Midbrain (tissue), 1 donor: ENCODE data around the gene SH3YL1.

Source experiments
- DNase-seq: peaks from one replicate; lab custom pipeline; 2025; lab: John Stamatoyannopoulos, UW

SH3YL1 gene

DNA sequence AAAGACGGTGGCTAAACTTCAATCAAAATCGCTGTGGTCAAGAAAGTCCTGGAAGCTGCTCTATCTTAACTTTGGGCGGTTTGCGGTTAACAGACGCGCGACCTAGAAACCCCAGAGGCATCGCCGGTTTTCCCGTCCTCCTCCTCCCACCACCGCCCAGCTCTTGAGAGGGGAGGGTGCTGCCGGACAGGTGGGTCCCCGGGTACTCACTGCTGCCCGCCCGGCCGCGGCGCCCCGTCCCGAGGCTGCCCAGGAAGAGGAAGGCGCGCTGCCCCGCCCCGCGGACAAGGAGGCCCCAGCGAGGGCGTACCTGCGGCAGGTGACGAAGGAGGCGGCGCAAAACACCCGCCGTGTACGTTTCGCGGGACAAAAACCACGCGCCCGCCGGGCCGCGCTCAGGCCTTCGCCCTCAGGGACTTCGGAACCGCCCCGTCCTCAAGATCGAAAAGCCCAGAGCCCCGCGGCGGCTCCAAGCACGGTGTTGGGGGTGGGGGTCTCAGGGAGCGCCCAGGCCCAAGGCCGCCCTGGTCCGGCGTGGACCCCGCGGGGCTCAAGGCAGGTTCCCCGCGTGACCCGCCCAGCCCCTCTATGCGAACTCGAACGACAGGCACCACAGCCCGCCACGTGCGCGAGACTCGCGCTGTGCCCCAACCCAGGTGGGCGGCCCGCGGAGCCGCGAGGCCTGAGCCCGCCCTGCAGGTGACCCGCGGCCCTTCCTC lies at the start of gene SH3YL1:
Gene SH3YL1 (minus strand): TSS at position 259 of the 719 bp plus-strand sequence. CDS start 48 bp downstream, at position 211.
- DNase-seq: no peak

DNA sequence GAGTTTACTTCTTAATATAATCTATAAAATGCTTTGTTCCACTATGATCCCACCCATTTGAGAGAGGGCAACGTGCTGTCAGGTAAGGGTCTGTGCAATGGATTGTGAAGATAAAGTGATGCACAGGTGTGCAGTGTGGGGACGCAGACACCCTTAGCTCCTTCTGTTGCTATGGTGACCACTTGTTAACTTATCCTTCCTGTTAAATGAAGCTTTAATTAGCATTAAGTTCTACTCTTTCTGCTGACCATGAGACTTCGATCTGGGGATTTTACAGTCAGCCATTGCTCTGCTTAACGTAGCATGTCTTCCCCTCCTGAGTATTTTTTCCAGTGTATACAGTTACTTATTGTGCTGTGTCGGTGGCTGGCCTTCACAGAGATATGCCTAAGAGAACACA lies 47.2 kb upstream of the SH3YL1 start:
- DNase-seq: no peak

DNA sequence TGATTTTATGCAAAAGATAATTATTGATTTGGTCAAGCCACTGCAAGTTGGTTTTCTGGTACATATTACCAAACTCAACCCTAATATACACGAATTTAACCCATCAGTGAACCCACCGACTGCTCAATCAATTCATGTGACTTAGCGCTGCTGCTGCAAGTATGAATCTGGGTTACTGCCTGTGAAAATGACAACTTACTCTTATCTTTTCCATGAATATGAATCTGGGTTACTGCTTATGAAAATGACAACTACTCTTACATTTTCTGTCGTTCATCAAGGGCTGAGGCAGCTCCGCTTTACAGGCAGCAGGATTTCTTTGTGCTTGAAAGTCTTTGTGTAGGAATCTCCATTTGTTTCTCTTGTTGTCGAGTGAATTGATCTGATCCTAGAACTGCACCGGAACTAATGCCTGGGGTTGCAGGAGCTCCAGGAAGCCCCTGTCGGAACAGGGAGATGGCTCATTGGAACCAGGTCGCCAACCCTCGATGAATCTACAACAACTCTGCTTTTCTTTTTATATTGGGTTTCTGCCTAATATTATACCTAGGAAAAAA lies 46.2 kb upstream of the SH3YL1 start:
- no peak for DNase-seq

DNA sequence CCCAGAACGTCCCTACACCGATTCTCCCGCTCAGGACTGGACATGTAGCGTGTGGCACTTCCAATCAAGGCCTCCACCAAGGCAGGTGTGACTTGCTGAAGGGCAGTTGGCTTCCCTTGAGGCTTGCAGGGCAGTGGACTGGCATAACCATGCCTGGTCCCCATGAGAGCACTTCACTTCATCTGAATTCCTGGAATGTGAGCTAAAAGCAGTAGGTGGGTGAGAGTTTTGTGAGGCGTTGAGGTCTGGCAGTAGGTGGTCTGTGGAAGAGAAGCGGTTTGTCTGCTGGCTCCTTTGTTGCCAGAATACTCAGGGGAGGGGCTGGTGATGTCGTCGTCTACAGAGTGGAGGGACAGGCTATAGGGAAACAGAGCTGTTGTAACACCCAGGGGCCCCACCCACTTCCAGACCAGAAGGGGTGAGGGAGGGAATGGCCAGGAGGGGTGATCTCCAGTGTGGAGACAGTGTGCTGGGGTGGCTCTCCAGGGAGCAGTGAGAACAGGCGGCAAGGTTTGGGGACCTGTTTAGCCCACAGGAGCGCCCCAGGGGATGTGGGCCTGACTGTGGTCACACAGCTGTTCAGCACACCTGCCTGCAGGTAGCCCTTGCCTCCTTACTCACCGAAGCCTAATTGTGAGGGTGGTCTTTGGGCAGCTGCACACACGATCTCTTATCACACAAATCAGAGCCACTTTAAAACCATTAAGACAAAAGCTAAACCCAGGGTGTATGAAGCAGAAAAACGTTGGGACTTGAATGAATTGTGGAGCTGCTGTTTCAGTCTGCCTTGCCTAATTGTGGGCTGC lies 45.5 kb upstream of the SH3YL1 start:
- no peak for DNase-seq

GRCh38 chr2:305366-305765 lies 41.5 kb upstream of the SH3YL1 start:
- DNase-seq: no peak

DNA sequence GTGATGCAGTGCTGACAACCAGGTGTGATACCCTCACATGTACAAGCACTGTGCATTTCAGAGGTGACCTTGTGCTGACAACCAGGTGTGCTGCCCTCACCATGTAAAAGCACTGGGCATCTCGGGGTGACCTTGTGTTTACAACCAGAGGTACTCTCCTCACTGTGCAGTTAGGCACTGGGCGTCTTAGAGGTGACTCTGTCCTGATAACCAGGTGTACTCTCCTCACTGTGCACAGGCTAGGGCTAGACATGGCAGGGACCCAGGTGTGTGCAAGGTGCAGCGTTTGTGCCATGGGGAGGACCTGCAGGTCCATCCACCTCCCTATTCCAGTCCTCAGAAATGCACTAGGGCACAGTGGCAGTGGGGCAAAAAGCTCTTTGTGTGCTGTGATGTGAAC lies 32.5 kb upstream of the SH3YL1 start:
- DNase-seq: no peak

DNA sequence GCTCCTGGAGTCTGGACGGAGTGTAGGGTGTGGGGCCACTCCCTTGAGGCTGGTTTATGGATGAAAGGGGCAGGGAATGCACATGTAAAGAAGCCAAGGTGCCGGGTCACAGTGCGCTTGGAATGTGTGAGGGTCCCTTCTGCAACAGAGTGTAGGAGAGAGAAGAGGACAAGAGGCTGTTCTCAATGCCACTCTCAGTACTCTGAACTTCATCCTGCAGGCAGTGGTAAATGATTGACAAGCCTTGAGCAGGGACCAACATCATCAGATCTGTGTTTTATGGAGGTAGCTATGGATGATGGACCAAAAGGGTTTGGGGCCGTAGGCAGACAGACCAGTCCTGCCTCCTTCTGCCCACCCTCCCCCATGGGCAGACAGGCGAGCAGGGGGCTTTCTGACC lies 31.3 kb upstream of the SH3YL1 start:
- no peak for DNase-seq

GRCh38 chr2:290090-290722 lies 26.4 kb upstream of the SH3YL1 start:
- DNase-seq: peak; percentile 88

- no peak for DNase-seq
These were observed 25.7 kb upstream of the SH3YL1 start for GRCh38 chr2:289362-290089.

DNA sequence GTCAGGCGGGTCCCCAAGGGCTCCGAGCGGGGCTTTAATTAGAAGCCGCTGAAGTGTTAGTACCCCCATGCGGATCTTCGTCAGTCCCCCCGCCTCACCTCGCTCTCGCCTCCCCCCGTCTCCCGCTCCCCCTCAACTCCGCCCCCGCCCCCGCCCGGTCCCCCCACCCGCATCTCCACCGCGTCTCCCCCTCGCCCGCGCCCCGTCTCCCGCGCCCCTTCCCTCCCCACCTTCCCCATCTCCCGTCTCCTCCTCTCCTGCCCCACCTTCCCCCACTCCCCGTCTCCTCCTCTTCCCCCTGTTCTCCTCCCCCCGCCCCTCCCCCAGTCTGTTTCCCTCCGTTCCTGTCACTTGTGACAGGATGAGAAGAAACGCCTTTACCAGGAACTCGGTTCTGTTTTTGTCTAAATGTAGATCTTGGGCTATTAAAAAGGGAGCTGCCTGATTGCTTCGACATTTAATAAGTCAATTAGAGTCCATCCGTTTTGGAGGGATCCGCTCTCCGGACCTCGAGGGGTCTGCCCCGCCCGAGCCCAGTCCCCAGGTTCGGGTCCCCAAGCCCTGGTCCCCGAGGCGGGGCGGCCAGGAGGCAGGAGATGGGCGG lies 25.0 kb upstream of the SH3YL1 start:
- no peak for DNase-seq

DNA sequence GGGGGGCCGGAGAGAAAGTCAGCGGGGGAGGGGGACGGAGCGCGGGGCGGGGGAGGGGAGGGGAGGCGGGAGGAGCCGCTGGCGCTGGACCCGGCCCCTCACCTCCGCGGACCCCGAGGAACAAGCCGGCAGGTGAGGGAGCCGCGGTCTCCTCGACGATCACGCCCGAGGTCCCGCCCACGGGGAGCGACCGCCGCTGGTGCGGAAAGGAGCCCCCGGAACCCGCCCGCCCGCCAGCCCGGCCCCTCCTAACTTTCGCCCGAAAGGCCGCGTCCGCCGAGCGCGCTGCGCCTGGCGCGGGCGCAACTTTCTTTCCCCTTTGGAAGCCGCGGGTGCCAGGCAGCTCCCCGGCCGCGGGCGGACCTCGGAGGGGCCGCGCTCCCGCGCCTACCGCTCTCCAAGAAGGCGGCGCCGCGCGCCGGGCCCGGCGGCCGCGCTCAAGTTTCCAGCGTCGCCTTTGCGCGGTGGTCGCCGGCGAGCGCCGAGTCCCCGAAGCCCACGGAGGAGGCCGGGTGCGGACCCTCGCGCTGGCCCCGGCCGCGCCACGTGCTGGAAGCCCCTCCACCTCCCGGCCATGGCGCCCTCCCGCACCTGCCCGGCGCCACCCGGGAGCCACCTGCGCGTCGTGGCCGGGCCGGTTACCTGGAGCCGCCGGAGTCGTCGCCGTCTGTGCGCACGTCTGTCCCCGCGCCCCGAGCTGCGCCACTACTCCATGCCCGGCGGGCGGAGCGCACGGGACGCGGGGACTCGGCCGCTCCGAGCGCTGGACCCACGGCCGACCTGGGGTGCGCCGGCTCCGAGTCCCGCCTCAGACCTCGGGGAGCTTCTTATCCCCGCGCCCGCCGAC lies 24.3 kb upstream of the SH3YL1 start, which contains the start of gene ALKAL2:
Gene ALKAL2 (minus strand): TSS at position 181 of the 847 bp plus-strand sequence. CDS start 256 bp downstream, outside the sequence.
- DNase-seq: no peak

GRCh38 chr2:287471-287885 lies 23.6 kb upstream of the SH3YL1 start:
- no peak for DNase-seq

DNA sequence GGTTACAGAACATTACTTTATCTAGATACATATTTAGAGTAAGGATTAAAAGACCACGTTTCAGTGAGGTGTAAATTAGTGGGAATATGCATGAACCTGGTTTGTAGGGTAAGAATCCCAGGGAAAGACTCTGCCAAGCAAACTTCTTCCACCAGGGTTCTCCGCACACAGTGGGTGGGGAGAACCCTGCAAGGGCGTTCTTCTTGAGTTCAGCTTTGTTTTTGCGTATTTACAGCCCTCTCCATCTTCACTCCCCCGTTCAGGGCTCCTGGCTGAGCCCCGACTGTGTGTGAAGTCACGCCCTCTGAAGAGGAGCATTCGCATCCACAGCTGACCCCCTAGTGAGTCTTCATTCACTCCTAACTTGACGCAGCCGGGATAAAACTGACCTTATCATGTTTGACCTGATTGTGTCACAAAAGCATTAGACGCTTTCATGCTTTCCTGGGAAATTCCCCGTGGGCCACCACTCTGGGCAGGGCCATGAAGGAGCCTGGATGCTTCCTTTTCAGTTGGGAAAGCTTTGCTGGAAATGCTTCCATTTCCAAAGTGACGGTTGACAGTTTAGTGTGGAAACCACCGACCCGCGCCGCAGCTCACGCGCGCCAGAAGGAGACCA lies 23.1 kb upstream of the SH3YL1 start:
- no peak for DNase-seq

DNA sequence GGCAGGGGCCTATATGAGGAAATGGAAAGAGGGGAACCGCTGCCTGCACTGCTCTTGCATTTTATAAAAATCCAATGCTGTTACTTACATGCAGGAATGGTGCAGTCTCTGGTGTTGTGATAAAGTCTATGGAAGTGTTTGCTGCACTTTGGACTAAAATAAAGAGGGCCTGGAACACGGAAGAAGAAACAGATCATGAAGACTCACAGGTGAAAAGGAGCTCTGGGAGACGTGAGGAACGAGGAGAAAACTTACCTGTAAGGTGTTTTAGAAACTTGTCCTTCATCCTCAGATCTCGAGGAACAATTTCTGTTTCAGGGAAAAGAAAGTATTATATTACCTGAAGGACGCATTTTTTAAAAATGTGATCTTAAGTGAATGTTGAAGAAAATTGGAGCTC lies 22.2 kb upstream of the SH3YL1 start:
- DNase-seq: no peak

GRCh38 chr2:285531-285930 lies 21.7 kb upstream of the SH3YL1 start:
- DNase-seq: no peak

GRCh38 chr2:284896-285492 lies 21.2 kb upstream of the SH3YL1 start:
- DNase-seq: no peak

GRCh38 chr2:283996-284794 lies 20.4 kb upstream of the SH3YL1 start:
- no peak for DNase-seq

DNA sequence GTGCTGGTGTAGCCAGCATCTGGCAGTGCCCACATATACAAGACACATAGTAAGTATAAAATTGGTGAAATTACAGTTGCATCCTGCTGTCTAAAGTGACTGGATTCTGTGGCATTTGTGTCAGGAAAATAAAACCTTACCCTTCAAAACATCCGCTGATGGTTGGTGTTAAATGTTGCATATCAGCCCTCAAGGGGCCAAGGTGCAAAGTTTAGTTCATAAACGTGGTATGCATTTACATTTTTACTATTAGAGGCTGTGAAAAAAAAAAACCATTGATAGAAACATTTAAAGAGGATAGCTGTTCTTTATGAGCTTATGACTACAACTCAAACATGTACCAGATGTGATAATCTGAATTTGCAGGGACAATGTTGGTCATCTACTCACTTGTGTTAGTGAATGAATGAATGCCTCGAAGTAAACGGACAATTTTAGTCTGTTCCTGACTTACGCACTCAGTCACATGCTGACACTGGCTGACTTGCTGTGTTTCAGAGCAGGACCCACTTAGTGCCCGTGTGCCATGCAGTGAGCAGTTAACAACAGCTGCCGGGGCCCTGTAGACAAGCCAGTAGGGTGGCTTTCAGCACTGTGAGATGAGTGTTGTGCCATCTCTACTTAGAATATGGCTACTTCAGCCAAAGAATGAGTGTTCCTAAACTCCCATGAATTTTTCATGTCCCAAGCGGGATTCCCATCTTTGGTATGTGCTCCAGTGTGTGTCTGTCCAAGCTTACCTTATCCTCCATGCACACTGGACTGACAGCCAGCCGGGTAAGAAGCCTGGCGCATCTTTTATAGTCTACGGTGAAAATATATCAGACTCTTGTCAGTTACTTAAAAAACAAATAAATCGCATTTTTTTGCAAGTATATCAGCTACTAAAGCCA lies 18.8 kb upstream of the SH3YL1 start:
- no peak for DNase-seq
